PFSK-1 (cell line): ENCODE data around the gene SULT1B1.

Experiments
- POLR2AphosphoS5 ChIP-seq: IDR thresholded peaks from 2 replicates; pipeline ENCODE4 v1.6.1; 2012; ENCODE audit warnings: low read depth, mild to moderate bottlenecking, control low read depth, low read length, moderate library complexity
- SIN3A ChIP-seq: IDR thresholded peaks from 2 replicates; pipeline ENCODE4 v1.6.1; 2012; ENCODE audit warnings: mild to moderate bottlenecking, low read length, moderate library complexity, borderline replicate concordance; ENCODE audit not compliant: insufficient read depth
- TAF1 ChIP-seq: IDR thresholded peaks from 2 replicates; pipeline ENCODE4 v1.6.1; 2012; ENCODE audit warnings: low read length, control low read depth, borderline replicate concordance; ENCODE audit not compliant: insufficient read depth
- TF ChIP-seq, protein P1 (sequence below), 2 experiments: IDR thresholded peaks; 2 replicates each; pipeline versions ENCODE4 v1.6.1 to v1.8.0; 2011 to 2012; ENCODE audit warnings: low read depth in 2 of 2, low read length in 2 of 2, control low read depth in 1 of 2, inconsistent platforms in 1 of 2, mild to moderate bottlenecking in 1 of 2, moderate library complexity in 1 of 2; ENCODE audit not compliant: insufficient read depth in 1 of 2

GRCh38 chr4:69759189-69759604, 1.2 kb downstream of the SULT1B1 start:
- TF ChIP-seq POLR2AphosphoS5 = no peak
- no peak for TF ChIP-seq TAF1
- TF ChIP-seq, protein P1, sequence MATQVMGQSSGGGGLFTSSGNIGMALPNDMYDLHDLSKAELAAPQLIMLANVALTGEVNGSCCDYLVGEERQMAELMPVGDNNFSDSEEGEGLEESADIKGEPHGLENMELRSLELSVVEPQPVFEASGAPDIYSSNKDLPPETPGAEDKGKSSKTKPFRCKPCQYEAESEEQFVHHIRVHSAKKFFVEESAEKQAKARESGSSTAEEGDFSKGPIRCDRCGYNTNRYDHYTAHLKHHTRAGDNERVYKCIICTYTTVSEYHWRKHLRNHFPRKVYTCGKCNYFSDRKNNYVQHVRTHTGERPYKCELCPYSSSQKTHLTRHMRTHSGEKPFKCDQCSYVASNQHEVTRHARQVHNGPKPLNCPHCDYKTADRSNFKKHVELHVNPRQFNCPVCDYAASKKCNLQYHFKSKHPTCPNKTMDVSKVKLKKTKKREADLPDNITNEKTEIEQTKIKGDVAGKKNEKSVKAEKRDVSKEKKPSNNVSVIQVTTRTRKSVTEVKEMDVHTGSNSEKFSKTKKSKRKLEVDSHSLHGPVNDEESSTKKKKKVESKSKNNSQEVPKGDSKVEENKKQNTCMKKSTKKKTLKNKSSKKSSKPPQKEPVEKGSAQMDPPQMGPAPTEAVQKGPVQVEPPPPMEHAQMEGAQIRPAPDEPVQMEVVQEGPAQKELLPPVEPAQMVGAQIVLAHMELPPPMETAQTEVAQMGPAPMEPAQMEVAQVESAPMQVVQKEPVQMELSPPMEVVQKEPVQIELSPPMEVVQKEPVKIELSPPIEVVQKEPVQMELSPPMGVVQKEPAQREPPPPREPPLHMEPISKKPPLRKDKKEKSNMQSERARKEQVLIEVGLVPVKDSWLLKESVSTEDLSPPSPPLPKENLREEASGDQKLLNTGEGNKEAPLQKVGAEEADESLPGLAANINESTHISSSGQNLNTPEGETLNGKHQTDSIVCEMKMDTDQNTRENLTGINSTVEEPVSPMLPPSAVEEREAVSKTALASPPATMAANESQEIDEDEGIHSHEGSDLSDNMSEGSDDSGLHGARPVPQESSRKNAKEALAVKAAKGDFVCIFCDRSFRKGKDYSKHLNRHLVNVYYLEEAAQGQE (IDR thresholded peaks at IDR 0.05; ENCODE audit: insufficient read depth in 1 of 2, low read depth in 2 of 2, low read length in 2 of 2) = no peak
- no peak for TF ChIP-seq SIN3A
